K562 (cell line): Measurements from ENCODE around the gene ZPR1. TPM values are rescaled to one million over a fixed set of nuclear protein-coding genes. Genes with fewer than 3 reads are reported as not detected.
A peak's percentile ranks its signal among the peaks of the same experiment; 100 is the strongest.

ENCODE experiments used
- CTBP1 ChIP-seq: fragments of 450-650 bp; IDR thresholded peaks from 2 replicates; pipeline ENCODE4 v1.6.1; 2016; ENCODE audit warnings: borderline replicate concordance
- HDAC6 ChIP-seq: IDR thresholded peaks from 2 replicates; pipeline ENCODE4 v1.6.1; 2012; ENCODE audit warnings: low read depth, mild to moderate bottlenecking, control low read depth, inconsistent platforms, low read length, moderate library complexity
- SUPT5H ChIP-seq: fragments of 450-650 bp; IDR thresholded peaks from 2 replicates; pipeline ENCODE4 v1.6.1; 2016
- YY1 ChIP-seq, 3 experiments: IDR thresholded peaks; 2 replicates each; pipeline ENCODE4 v1.6.1; 2011; ENCODE audit warnings: low read length in 2 of 3, mild to moderate bottlenecking in 2 of 3, moderate library complexity in 2 of 3, borderline replicate concordance in 1 of 3, control low read depth in 1 of 3, low read depth in 1 of 3; ENCODE audit not compliant: insufficient read depth in 3 of 3, insufficient replicate concordance in 2 of 3, control insufficient read depth in 1 of 3, insufficient read length in 1 of 3; ENCODE audit errors: extremely low read depth in 1 of 3
- polyA plus RNA-seq, 8 experiments: library from polyadenylated mRNA; depleted of rRNA in 4 of 8; stranded (reverse) in 5 of 8; unstranded in 3 of 8; fragments of >200 nt; fragmentation: Nextera tagmentation in 2 of 8; fragmentation: Illumina TruSeq in 1 of 8; extraction: Ambion mirVana in 2 of 8; extraction: Trizol in 1 of 8; gene quantifications; 2 replicates each; pipeline versions ENCODE4 v1.2.1 to v1.2.3, GENCODE V29; 2011 to 2014; ENCODE audit warnings: inconsistent platforms in 1 of 8, missing spikeins in 1 of 8
- total RNA-seq, 7 experiments: library from RNA; depleted of rRNA in 6 of 7; stranded (reverse); fragments of >200 nt in 6 of 7; fragmentation: Illumina TruSeq in 2 of 7; extraction: Trizol in 2 of 7; gene quantifications; 2 replicates each; pipeline versions ENCODE4 v1.2.1 to v1.2.3, GENCODE V29; 2011 to 2021; ENCODE audit warnings: low replicate concordance in 1 of 7
- TF ChIP-seq, protein P1 (sequence below): fragments of 450-650 bp; IDR thresholded peaks from 2 replicates; pipeline ENCODE4 v1.6.1; 2016; ENCODE audit warnings: mild to moderate bottlenecking, moderate library complexity
- TF ChIP-seq, protein P2 (sequence below), 2 experiments: fragments of 150-350 bp in 1 of 2; IDR thresholded peaks; 2 replicates each; pipeline ENCODE4 v1.6.1; 2012 to 2016; ENCODE audit warnings: low read depth in 2 of 2, low read length in 2 of 2, mild to moderate bottlenecking in 1 of 2, moderate library complexity in 1 of 2
- TF ChIP-seq, protein P3 (sequence below): sonication (generic); formaldehyde crosslinking; IDR thresholded peaks from 2 replicates; pipeline ENCODE4 v1.9.0; 2022; ENCODE audit warnings: mild to moderate bottlenecking, missing genetic modification reagents
- TF ChIP-seq, protein P4 (sequence below), 2 experiments: fragments of 250-450 bp in 1 of 2; fragments of 450-650 bp in 1 of 2; sonication (Bioruptor Pico) in 1 of 2; IDR thresholded peaks; 2 replicates each; pipeline versions ENCODE4 v1.6.1 to v1.8.0; 2016 to 2021; ENCODE audit warnings: mild to moderate bottlenecking in 2 of 2, moderate library complexity in 2 of 2, missing compliant biosample characterization in 1 of 2, missing genetic modification characterization in 1 of 2

The ZPR1 gene
- total and polyA plus RNA-seq, 9 of the 15 experiments (the other 6 are each of a cell fraction or from before 2014, with no cell fraction given): 13.0 to 120 (median 83.8) TPM

DNA sequence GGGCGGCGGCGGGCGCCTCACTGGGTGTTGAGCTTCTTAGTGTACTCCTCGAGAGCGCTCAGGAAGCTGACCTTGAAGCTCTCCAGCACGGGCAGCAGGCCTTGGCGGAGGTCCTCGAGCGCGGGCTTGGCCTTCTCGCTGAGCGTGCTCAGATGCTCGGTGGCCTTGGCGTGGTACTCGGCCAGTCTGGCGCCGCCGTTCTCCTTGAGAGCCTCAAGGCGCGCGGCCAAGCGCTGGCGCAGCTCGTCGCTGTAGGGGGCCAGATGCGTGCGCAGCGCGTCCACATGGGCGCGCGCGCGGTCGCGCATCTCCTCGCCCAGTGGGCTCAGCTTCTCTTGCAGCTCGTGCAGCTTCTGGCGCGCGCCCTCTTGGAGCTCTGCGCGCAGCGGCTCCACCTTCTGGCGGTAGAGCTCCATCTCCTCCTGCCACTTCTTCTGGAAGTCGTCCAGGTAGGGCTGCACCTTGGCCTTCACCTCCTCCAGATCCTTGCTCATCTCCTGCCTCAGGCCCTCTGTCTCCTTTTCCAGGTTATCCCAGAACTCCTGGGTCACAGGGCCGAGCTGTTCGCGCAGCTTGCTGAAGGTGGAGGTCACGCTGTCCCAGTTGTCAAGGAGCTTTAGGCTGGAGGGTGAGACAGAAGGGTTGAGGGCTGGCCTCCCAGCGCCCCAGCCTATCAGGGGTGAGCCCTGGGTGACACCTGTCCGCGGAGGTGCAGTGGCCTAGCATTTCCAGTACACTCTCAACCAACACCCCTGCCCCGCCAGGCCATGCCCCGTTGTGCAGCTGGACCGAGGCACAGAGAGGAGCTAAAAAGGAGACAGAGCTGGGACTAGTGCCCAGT is 48.2 kb upstream of the ZPR1 start (continued):
- TF ChIP-seq, protein P1, sequence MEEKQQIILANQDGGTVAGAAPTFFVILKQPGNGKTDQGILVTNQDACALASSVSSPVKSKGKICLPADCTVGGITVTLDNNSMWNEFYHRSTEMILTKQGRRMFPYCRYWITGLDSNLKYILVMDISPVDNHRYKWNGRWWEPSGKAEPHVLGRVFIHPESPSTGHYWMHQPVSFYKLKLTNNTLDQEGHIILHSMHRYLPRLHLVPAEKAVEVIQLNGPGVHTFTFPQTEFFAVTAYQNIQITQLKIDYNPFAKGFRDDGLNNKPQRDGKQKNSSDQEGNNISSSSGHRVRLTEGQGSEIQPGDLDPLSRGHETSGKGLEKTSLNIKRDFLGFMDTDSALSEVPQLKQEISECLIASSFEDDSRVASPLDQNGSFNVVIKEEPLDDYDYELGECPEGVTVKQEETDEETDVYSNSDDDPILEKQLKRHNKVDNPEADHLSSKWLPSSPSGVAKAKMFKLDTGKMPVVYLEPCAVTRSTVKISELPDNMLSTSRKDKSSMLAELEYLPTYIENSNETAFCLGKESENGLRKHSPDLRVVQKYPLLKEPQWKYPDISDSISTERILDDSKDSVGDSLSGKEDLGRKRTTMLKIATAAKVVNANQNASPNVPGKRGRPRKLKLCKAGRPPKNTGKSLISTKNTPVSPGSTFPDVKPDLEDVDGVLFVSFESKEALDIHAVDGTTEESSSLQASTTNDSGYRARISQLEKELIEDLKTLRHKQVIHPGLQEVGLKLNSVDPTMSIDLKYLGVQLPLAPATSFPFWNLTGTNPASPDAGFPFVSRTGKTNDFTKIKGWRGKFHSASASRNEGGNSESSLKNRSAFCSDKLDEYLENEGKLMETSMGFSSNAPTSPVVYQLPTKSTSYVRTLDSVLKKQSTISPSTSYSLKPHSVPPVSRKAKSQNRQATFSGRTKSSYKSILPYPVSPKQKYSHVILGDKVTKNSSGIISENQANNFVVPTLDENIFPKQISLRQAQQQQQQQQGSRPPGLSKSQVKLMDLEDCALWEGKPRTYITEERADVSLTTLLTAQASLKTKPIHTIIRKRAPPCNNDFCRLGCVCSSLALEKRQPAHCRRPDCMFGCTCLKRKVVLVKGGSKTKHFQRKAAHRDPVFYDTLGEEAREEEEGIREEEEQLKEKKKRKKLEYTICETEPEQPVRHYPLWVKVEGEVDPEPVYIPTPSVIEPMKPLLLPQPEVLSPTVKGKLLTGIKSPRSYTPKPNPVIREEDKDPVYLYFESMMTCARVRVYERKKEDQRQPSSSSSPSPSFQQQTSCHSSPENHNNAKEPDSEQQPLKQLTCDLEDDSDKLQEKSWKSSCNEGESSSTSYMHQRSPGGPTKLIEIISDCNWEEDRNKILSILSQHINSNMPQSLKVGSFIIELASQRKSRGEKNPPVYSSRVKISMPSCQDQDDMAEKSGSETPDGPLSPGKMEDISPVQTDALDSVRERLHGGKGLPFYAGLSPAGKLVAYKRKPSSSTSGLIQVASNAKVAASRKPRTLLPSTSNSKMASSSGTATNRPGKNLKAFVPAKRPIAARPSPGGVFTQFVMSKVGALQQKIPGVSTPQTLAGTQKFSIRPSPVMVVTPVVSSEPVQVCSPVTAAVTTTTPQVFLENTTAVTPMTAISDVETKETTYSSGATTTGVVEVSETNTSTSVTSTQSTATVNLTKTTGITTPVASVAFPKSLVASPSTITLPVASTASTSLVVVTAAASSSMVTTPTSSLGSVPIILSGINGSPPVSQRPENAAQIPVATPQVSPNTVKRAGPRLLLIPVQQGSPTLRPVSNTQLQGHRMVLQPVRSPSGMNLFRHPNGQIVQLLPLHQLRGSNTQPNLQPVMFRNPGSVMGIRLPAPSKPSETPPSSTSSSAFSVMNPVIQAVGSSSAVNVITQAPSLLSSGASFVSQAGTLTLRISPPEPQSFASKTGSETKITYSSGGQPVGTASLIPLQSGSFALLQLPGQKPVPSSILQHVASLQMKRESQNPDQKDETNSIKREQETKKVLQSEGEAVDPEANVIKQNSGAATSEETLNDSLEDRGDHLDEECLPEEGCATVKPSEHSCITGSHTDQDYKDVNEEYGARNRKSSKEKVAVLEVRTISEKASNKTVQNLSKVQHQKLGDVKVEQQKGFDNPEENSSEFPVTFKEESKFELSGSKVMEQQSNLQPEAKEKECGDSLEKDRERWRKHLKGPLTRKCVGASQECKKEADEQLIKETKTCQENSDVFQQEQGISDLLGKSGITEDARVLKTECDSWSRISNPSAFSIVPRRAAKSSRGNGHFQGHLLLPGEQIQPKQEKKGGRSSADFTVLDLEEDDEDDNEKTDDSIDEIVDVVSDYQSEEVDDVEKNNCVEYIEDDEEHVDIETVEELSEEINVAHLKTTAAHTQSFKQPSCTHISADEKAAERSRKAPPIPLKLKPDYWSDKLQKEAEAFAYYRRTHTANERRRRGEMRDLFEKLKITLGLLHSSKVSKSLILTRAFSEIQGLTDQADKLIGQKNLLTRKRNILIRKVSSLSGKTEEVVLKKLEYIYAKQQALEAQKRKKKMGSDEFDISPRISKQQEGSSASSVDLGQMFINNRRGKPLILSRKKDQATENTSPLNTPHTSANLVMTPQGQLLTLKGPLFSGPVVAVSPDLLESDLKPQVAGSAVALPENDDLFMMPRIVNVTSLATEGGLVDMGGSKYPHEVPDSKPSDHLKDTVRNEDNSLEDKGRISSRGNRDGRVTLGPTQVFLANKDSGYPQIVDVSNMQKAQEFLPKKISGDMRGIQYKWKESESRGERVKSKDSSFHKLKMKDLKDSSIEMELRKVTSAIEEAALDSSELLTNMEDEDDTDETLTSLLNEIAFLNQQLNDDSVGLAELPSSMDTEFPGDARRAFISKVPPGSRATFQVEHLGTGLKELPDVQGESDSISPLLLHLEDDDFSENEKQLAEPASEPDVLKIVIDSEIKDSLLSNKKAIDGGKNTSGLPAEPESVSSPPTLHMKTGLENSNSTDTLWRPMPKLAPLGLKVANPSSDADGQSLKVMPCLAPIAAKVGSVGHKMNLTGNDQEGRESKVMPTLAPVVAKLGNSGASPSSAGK: peak; percentile 91
- TF ChIP-seq SUPT5H (no peak), CTBP1 (peak; percentile 93), YY1 (IDR thresholded peaks at IDR 0.05; ENCODE audit: borderline replicate concordance in 1 of 3, control insufficient read depth in 1 of 3, extremely low read depth in 1 of 3, insufficient read depth in 3 of 3, insufficient read length in 1 of 3, insufficient replicate concordance in 2 of 3, low read depth in 1 of 3, low read length in 2 of 3) (peak in 1 of 3 experiments; percentile 62), HDAC6 (peak; percentile 72; the same call in 1 of the 2 replicates)
- TF ChIP-seq, protein P2, sequence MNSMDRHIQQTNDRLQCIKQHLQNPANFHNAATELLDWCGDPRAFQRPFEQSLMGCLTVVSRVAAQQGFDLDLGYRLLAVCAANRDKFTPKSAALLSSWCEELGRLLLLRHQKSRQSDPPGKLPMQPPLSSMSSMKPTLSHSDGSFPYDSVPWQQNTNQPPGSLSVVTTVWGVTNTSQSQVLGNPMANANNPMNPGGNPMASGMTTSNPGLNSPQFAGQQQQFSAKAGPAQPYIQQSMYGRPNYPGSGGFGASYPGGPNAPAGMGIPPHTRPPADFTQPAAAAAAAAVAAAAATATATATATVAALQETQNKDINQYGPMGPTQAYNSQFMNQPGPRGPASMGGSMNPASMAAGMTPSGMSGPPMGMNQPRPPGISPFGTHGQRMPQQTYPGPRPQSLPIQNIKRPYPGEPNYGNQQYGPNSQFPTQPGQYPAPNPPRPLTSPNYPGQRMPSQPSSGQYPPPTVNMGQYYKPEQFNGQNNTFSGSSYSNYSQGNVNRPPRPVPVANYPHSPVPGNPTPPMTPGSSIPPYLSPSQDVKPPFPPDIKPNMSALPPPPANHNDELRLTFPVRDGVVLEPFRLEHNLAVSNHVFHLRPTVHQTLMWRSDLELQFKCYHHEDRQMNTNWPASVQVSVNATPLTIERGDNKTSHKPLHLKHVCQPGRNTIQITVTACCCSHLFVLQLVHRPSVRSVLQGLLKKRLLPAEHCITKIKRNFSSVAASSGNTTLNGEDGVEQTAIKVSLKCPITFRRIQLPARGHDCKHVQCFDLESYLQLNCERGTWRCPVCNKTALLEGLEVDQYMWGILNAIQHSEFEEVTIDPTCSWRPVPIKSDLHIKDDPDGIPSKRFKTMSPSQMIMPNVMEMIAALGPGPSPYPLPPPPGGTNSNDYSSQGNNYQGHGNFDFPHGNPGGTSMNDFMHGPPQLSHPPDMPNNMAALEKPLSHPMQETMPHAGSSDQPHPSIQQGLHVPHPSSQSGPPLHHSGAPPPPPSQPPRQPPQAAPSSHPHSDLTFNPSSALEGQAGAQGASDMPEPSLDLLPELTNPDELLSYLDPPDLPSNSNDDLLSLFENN (IDR thresholded peaks at IDR 0.05; ENCODE audit: low read depth in 2 of 2, low read length in 2 of 2): no peak
- TF ChIP-seq, protein P3, sequence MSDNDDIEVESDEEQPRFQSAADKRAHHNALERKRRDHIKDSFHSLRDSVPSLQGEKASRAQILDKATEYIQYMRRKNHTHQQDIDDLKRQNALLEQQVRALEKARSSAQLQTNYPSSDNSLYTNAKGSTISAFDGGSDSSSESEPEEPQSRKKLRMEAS (CRISPR knock-in tag): peak; percentile 85
- TF ChIP-seq, protein P4, sequence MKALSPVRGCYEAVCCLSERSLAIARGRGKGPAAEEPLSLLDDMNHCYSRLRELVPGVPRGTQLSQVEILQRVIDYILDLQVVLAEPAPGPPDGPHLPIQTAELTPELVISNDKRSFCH (CRISPR knock-in tag; IDR thresholded peaks at IDR 0.05): no peak
- TF ChIP-seq, protein P4 (tag; IDR thresholded peaks at IDR 0.05): peak; percentile 49; the same call in 1 of the 2 replicates
